Measurements from ENCODE around the gene M1AP. TPM values are rescaled to one million over a fixed set of nuclear protein-coding genes. Genes with fewer than 3 reads are reported as not detected.

The M1AP gene
- total and polyA plus RNA-seq, 2 of the 8 experiments (the other 6 are each of a cell fraction or from before 2014, with no cell fraction given), result 4.8 TPM

GRCh38 chr2:74593826-74594772, 54.0 kb downstream of the M1AP start (continued):
- no peak for TF ChIP-seq ATF3 (IDR thresholded peaks at IDR 0.05; ENCODE audit: insufficient read depth, low read depth, low read length)
- TF ChIP-seq BACH1 (IDR thresholded peaks at IDR 0.05; ENCODE audit: low read length), result no peak
- no peak for TF ChIP-seq NRF1 (IDR thresholded peaks at IDR 0.05; ENCODE audit: low read depth, low read length)
- TF ChIP-seq CBX8 (IDR thresholded peaks at IDR 0.05; ENCODE audit: borderline replicate concordance, low read depth, low read length), result no peak
- TF ChIP-seq RXRA (IDR thresholded peaks at IDR 0.05; ENCODE audit: insufficient read depth, low read depth, low read length), result no peak
- TF ChIP-seq EP300 (IDR thresholded peaks at IDR 0.05; ENCODE audit: borderline replicate concordance in 1 of 2, low read depth in 2 of 2, low read length in 2 of 2), result no peak
- TF ChIP-seq CREB1 (IDR thresholded peaks at IDR 0.05), result no peak
- TF ChIP-seq, protein P1, sequence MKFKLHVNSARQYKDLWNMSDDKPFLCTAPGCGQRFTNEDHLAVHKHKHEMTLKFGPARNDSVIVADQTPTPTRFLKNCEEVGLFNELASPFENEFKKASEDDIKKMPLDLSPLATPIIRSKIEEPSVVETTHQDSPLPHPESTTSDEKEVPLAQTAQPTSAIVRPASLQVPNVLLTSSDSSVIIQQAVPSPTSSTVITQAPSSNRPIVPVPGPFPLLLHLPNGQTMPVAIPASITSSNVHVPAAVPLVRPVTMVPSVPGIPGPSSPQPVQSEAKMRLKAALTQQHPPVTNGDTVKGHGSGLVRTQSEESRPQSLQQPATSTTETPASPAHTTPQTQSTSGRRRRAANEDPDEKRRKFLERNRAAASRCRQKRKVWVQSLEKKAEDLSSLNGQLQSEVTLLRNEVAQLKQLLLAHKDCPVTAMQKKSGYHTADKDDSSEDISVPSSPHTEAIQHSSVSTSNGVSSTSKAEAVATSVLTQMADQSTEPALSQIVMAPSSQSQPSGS (IDR thresholded peaks at IDR 0.05; ENCODE audit: low read length), result no peak
- no peak for TF ChIP-seq EZH2 (IDR thresholded peaks at IDR 0.05; ENCODE audit: low read depth, low read length, severe bottlenecking)
- TF ChIP-seq CEBPB (IDR thresholded peaks at IDR 0.05; ENCODE audit: low read depth, low read length), result no peak
- no peak for TF ChIP-seq RFX5 (IDR thresholded peaks at IDR 0.05; ENCODE audit: borderline replicate concordance, low read depth, low read length)
